Peyer's patch (tissue), 4 donors: ENCODE data around the gene TMEM123. TPM values are rescaled to one million over a fixed set of nuclear protein-coding genes. Genes with fewer than 3 reads are reported as not detected.
A peak's percentile ranks its signal among the peaks of the same experiment; 100 is the strongest.

Source experiments
- DNase-seq, 3 donors: peaks; one replicate each; pipeline ENCODE4 v3.0.0-alpha.2; 2017 to 2019
- H3K27ac ChIP-seq, 4 donors: fragments of 200-600 bp; sonication (generic); one replicate each; pipeline ENCODE4 v1.5.1; 2016 to 2019
- H3K27me3 ChIP-seq, 2 donors: fragments of 200-600 bp; sonication (generic); one replicate each; pipeline ENCODE4 v1.5.1; 2019
- H3K36me3 ChIP-seq, 3 donors: fragments of 200-600 bp; sonication (generic); one replicate each; pipeline ENCODE4 v1.5.1; 2016 to 2019
- H3K4me1 ChIP-seq, 4 donors: fragments of 200-600 bp; sonication (generic); one replicate each; pipeline ENCODE4 v1.5.1; 2016 to 2019
- H3K4me3 ChIP-seq, 4 donors: fragments of 200-600 bp; sonication (generic); 1 replicate in 3 of 4; 2 replicates in 1 of 4; pipeline ENCODE4 v1.5.1; 2016 to 2019; ENCODE audit warnings: mild to moderate bottlenecking in 1 of 4
- H3K9me3 ChIP-seq, 4 donors: fragments of 200-600 bp; sonication (generic); one replicate each; pipeline ENCODE4 v1.5.1; 2016 to 2019; ENCODE audit warnings: mild to moderate bottlenecking in 1 of 4
- CTCF ChIP-seq, 6 experiments: fragments of 450-650 bp in 4 of 6; fragments of 200-600 bp in 2 of 6; sonication (generic) in 1 of 6; IDR thresholded peaks; one replicate each; pipeline ENCODE4 v1.5.1; 2017 to 2019; ENCODE audit warnings: antibody characterized with exemption in 6 of 6, mild to moderate bottlenecking in 3 of 6, moderate library complexity in 1 of 6
- POLR2A ChIP-seq, 2 donors: fragments of 450-650 bp; IDR thresholded peaks; one replicate each; pipeline ENCODE4 v1.5.1; 2017; ENCODE audit warnings: antibody characterized with exemption in 2 of 2, mild to moderate bottlenecking in 2 of 2, moderate library complexity in 2 of 2
- total RNA-seq, 4 donors: library from RNA; depleted of rRNA; stranded (reverse); fragments of >200 nt; gene quantifications; one replicate each; pipeline ENCODE4 v1.1.0, GENCODE V29; 2016

The TMEM123 gene
- total RNA-seq, 4 donors from 2014 or later, result 36.1 to 78.4 (median 54.5) TPM

DNA sequence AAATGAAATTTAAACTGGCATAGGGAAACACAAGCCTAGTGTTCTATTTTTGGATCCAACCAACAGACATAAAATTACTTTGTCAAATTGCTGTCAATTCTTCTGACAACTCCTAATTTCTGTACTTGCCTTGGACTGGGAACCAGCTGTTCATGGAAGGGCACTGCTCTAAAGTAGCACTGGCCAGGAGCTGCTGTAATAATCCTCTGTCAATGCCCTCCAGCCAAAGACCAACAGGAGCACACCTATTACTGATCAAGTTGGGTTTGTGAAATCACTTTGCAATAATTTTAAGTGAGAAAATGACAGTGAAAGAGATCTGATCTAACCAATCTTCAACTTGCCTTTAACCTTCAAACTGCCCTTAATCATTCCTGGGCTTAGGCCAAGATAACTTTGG lies 18.9 kb upstream of the TMEM123 start:
- Histone ChIP-seq H3K27ac (no peak overlapping the region), H3K9me3 (no peaks in the 10 kb centered on the region), H3K4me1 (peaks cover 0 to 10% (median 4%) of the 10 kb centered on the region in 4 donors), H3K27me3 (no peaks in the 10 kb centered on the region), H3K36me3 (no peaks in the 10 kb centered on the region), H3K4me3 (no peak overlapping the region)
- TF ChIP-seq CTCF (IDR thresholded peaks at IDR 0.05) (no peak), POLR2A (IDR thresholded peaks at IDR 0.05) (no peak)
- DNase-seq, result no peak

DNA sequence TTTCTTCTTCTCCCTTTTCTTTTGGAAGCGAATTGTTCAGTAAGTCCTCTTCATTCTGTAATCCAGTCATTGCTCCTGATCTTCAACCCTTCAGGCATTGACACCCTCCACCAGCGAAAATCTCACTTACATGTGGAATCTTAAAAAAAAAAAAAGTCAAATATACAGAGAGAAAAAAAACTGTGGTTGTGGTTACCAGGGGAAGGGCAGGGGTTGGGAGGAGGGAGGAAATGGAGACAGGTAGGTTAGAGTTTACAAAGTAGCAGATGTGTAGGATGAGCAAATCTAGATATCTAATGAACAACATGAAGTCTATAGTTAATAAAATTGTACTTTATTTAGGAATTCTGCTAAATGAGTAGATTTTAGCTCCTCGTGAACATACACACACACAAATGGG lies 17.7 kb upstream of the TMEM123 start:
- peak in 2 of 3 donors; percentile 27 to 54 for DNase-seq
- Histone ChIP-seq H3K4me3 (no peak overlapping the region), H3K4me1 (peaks cover 0 to 10% (median 0%) of the 10 kb centered on the region in 4 donors), H3K27ac (no peak overlapping the region), H3K36me3 (no peaks in the 10 kb centered on the region), H3K9me3 (no peaks in the 10 kb centered on the region), H3K27me3 (no peaks in the 10 kb centered on the region)
- TF ChIP-seq POLR2A (IDR thresholded peaks at IDR 0.05) (no peak), CTCF (IDR thresholded peaks at IDR 0.05) (no peak)

- Histone ChIP-seq H3K4me1 (peaks cover 0 to 10% (median 0%) of the 10 kb centered on the region in 4 donors), H3K27me3 (no peaks in the 10 kb centered on the region), H3K9me3 (no peaks in the 10 kb centered on the region), H3K27ac (no peak overlapping the region), H3K36me3 (no peaks in the 10 kb centered on the region), H3K4me3 (no peak overlapping the region)
- no peak for DNase-seq
- TF ChIP-seq POLR2A (IDR thresholded peaks at IDR 0.05), result no peak
- no peak for TF ChIP-seq CTCF (IDR thresholded peaks at IDR 0.05)
Observed at GRCh38 chr11:102469196-102469821, 16.7 kb upstream of the TMEM123 start.

DNA sequence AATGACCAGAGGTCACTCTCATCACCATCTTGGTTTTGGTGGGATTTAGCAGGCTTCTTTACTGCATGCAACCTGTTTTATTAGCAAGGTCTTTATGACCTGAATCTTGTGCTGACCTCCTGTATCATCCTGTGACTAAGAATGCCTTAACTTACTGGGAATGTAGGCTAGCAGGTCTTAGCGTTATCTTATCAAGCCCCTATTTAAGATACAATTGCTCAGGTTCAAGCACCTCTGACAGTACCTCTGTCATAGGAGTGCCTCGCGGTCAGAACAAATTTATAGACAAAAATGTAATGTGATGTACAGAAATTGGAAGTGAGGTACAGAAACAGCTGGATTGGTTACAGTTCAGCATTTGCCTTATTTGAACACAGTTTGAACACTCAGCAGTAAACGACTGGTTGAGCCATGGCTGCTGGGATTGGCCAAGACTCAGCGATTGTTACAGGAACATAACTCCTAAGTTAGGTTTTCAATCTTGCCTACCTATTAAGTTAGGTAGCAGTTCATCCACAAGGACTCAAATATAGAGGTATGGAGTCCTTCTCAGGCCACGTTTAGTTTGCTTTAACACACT lies 16.1 kb upstream of the TMEM123 start:
- H3K36me3 ChIP-seq, result no peaks in the 10 kb centered on the region
- H3K9me3 ChIP-seq, result no peaks in the 10 kb centered on the region
- no peak for DNase-seq
- H3K27ac ChIP-seq, result no peak overlapping the region
- no peaks in the 10 kb centered on the region for H3K27me3 ChIP-seq
- H3K4me1 ChIP-seq, result peaks cover 0 to 5% (median 0%) of the 10 kb centered on the region in 4 donors
- no peak overlapping the region for H3K4me3 ChIP-seq
- TF ChIP-seq POLR2A (IDR thresholded peaks at IDR 0.05) (no peak), CTCF (IDR thresholded peaks at IDR 0.05) (no peak)

DNA sequence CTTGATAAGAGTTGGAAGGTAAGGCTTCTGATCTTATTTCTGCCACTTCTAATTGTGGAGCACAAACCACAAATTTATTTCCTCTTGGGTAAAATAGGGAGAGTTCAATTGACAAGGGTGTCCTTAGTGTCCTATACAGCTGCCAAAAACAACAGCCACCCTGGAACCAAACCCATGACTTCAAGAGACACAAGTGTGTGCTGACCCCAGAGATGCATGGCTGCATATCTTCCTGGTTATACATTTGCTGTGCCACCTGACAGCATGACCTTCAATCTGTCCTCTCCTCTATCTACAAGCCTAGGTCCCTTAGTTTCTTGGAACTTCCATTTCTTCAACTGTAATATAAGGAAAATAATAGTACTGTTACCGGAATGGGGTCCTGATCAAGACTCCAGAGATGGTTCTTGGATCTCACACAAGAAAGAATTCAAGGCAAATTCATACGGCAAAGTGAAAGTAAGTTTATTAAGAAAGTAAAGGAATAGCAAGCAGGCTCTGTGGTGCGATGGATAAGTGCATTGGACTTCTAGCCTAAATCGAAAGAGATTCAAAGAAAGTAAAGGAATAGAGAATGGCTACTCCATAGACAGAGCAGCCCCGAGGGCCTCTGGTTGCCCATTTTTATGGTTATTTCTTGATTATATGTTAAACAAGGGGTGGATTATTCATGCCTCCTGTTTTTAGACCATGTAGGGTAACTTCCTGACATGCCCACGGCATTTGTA lies 15.5 kb upstream of the TMEM123 start:
- H3K27me3 ChIP-seq, result no peaks in the 10 kb centered on the region
- H3K4me1 ChIP-seq, result peaks cover 0 to 5% (median 0%) of the 10 kb centered on the region in 4 donors
- no peaks in the 10 kb centered on the region for H3K9me3 ChIP-seq
- no peak for DNase-seq
- H3K36me3 ChIP-seq, result no peaks in the 10 kb centered on the region
- H3K4me3 ChIP-seq, result no peak overlapping the region
- H3K27ac ChIP-seq, result peak overlapping the region in 2 of 4 donors; percentile 24 to 31
- TF ChIP-seq POLR2A (IDR thresholded peaks at IDR 0.05) (no peak), CTCF (IDR thresholded peaks at IDR 0.05) (no peak)
